Stimulated activated CD4-positive, alpha-beta T cell treated with anti-CD3 and anti-CD28 coated beads, Interleukin-4, amount 100 ng/mL, for 24 hours (primary cell): ENCODE results near the gene NUP37.
"Not testable (repeated sequence)": the region's sequence is repeated elsewhere in the genome, so short reads cannot be mapped to it uniquely, and the experiment has no call there.

Experiments used
- DNase-seq: peaks from one replicate; pipeline ENCODE4 v3.0.0-alpha.2; 2020

NUP37 gene

GRCh38 chr12:102119674-102120563 is at the start of gene NUP37, which contains the start of gene PARPBP:
NUP37 (minus strand) TSS chr12:102120114; CDS start chr12:102118518, 1,596 bp downstream.
PARPBP (plus strand) TSS chr12:102120183; CDS start chr12:102123889, 3,706 bp downstream.
- DNase-seq = peak; percentile 91

- no peak for DNase-seq
Observed at GRCh38 chr12:102167821-102168604, 48.1 kb upstream of the NUP37 start.

GRCh38 chr12:102163383-102163782 is 43.5 kb upstream of the NUP37 start:
- no peak for DNase-seq

- DNase-seq = not testable (repeated sequence)
Observed at GRCh38 chr12:102155206-102155605, 35.3 kb upstream of the NUP37 start.

- DNase-seq = not testable (repeated sequence)
Observed at GRCh38 chr12:102147062-102147587, 27.2 kb upstream of the NUP37 start.

GRCh38 chr12:102144221-102144620 is 24.3 kb upstream of the NUP37 start:
- no peak for DNase-seq

- DNase-seq = not testable (repeated sequence)
Observed at GRCh38 chr12:102142866-102143373, 23.0 kb upstream of the NUP37 start.

GRCh38 chr12:102137619-102138018 is 17.7 kb upstream of the NUP37 start:
- DNase-seq = not testable (repeated sequence)

GRCh38 chr12:102131442-102131841 is 11.5 kb upstream of the NUP37 start:
- DNase-seq = not testable (repeated sequence)

- not testable (repeated sequence) for DNase-seq
Observed at GRCh38 chr12:102130720-102131119, 10.8 kb upstream of the NUP37 start.

- DNase-seq = not testable (repeated sequence)
Observed at GRCh38 chr12:102121328-102121727, 1.4 kb upstream of the NUP37 start.

GRCh38 chr12:102120886-102121285 is 972 bp upstream of the NUP37 start:
- DNase-seq = no peak

- DNase-seq = no peak
Observed at GRCh38 chr12:102120564-102120873, 605 bp upstream of the NUP37 start.

GRCh38 chr12:102118874-102119273 is 1.0 kb downstream of the NUP37 start:
- DNase-seq = no peak

- no peak for DNase-seq
Observed at GRCh38 chr12:102116392-102116791, 3.5 kb downstream of the NUP37 start.

GRCh38 chr12:102114212-102114611 is 5.7 kb downstream of the NUP37 start:
- no peak for DNase-seq

- DNase-seq = no peak
Observed at GRCh38 chr12:102110782-102111181, 9.1 kb downstream of the NUP37 start.

GRCh38 chr12:102107970-102108369 is 11.9 kb downstream of the NUP37 start:
- DNase-seq = no peak

- DNase-seq = no peak
Observed at GRCh38 chr12:102106905-102107304, 13.0 kb downstream of the NUP37 start.

- DNase-seq = no peak
Observed at GRCh38 chr12:102096855-102097254, 23.1 kb downstream of the NUP37 start.

GRCh38 chr12:102095677-102096263 is 24.1 kb downstream of the NUP37 start:
- no peak for DNase-seq

- DNase-seq = no peak
Observed at GRCh38 chr12:102093319-102093718, 26.6 kb downstream of the NUP37 start.
